WTC11 (cell line): ENCODE measurements around the gene FRS3.

Experiments
- CREB1 ChIP-seq: sonication (generic); formaldehyde crosslinking; IDR thresholded peaks from 2 replicates; pipeline ENCODE4 v1.8.0; 2023; ENCODE audit warnings: mild to moderate bottlenecking, missing genetic modification reagents
- ELF4 ChIP-seq: sonication (generic); formaldehyde crosslinking; IDR thresholded peaks from 2 replicates; pipeline ENCODE4 v1.8.1; 2022; ENCODE audit warnings: low read depth, mild to moderate bottlenecking, moderate library complexity, missing genetic modification reagents
- MYBL2 ChIP-seq: sonication (generic); formaldehyde crosslinking; IDR thresholded peaks from 2 replicates; pipeline ENCODE4 v1.8.1; 2023; ENCODE audit warnings: mild to moderate bottlenecking, moderate library complexity, missing genetic modification reagents
- TCF7 ChIP-seq: sonication (generic); formaldehyde crosslinking; IDR thresholded peaks from 2 replicates; pipeline ENCODE4 v1.8.0; 2022; ENCODE audit warnings: mild to moderate bottlenecking, low read depth, missing genetic modification reagents, moderate library complexity
- TP53 ChIP-seq: sonication (generic); formaldehyde crosslinking; IDR thresholded peaks from 2 replicates; pipeline ENCODE4 v1.8.1; 2023; ENCODE audit warnings: mild to moderate bottlenecking, missing genetic modification reagents
- ZNF416 ChIP-seq: fragments of 250-450 bp; sonication (Bioruptor Pico); IDR thresholded peaks from 2 replicates; pipeline ENCODE4 v1.9.0; 2021; ENCODE audit warnings: mild to moderate bottlenecking, inconsistent platforms
- TF ChIP-seq, protein P1 (sequence below): sonication (generic); formaldehyde crosslinking; IDR thresholded peaks from 2 replicates; pipeline ENCODE4 v1.8.1; 2023; ENCODE audit warnings: mild to moderate bottlenecking, missing genetic modification reagents, moderate library complexity
- TF ChIP-seq, protein P2 (sequence below): sonication (generic); formaldehyde crosslinking; IDR thresholded peaks from 2 replicates; pipeline ENCODE4 v1.8.1; 2023; ENCODE audit warnings: mild to moderate bottlenecking, missing genetic modification reagents, moderate library complexity
- TF ChIP-seq, protein P3 (sequence below): fragments of 200-600 bp; IDR thresholded peaks from 2 replicates; pipeline ENCODE4 v1.8.0; 2022; ENCODE audit warnings: antibody characterized with exemption
- TF ChIP-seq, protein P4 (sequence below): sonication (generic); formaldehyde crosslinking; IDR thresholded peaks from 2 replicates; pipeline ENCODE4 v1.8.1; 2022; ENCODE audit warnings: mild to moderate bottlenecking, moderate library complexity, missing genetic modification reagents

DNA sequence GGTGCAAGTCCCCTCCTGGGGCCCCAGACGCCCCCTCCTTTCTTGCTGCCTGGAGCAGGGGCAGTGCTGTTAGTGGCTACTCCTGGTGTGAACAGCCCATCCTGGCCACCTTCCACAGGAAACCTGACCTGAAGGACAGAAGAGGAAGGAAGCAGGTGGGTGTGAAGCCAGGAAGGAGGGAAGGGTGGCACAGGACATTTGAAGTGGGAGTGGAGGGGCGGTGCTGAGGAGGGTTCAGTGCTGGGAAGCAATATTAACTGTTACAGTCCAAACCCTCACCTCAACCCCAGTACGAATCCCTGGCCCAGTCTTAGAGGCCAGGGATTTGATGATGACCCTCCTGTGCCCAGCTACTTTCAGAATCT is 1.6 kb upstream of the FRS3 start:
- TF ChIP-seq, protein P1, sequence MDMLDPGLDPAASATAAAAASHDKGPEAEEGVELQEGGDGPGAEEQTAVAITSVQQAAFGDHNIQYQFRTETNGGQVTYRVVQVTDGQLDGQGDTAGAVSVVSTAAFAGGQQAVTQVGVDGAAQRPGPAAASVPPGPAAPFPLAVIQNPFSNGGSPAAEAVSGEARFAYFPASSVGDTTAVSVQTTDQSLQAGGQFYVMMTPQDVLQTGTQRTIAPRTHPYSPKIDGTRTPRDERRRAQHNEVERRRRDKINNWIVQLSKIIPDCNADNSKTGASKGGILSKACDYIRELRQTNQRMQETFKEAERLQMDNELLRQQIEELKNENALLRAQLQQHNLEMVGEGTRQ: no peak
- TF ChIP-seq ELF4 (CRISPR knock-in tag) (no peak), MYBL2 (CRISPR knock-in tag) (no peak), TCF7 (CRISPR knock-in tag) (no peak), ZNF416 (CRISPR knock-in tag) (no peak), CREB1 (CRISPR knock-in tag) (no peak), TP53 (CRISPR knock-in tag) (no peak)
- TF ChIP-seq, protein P2, sequence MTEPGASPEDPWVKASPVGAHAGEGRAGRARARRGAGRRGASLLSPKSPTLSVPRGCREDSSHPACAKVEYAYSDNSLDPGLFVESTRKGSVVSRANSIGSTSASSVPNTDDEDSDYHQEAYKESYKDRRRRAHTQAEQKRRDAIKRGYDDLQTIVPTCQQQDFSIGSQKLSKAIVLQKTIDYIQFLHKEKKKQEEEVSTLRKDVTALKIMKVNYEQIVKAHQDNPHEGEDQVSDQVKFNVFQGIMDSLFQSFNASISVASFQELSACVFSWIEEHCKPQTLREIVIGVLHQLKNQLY: no peak
- TF ChIP-seq, protein P3, sequence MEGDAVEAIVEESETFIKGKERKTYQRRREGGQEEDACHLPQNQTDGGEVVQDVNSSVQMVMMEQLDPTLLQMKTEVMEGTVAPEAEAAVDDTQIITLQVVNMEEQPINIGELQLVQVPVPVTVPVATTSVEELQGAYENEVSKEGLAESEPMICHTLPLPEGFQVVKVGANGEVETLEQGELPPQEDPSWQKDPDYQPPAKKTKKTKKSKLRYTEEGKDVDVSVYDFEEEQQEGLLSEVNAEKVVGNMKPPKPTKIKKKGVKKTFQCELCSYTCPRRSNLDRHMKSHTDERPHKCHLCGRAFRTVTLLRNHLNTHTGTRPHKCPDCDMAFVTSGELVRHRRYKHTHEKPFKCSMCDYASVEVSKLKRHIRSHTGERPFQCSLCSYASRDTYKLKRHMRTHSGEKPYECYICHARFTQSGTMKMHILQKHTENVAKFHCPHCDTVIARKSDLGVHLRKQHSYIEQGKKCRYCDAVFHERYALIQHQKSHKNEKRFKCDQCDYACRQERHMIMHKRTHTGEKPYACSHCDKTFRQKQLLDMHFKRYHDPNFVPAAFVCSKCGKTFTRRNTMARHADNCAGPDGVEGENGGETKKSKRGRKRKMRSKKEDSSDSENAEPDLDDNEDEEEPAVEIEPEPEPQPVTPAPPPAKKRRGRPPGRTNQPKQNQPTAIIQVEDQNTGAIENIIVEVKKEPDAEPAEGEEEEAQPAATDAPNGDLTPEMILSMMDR: no peak
- TF ChIP-seq, protein P4, sequence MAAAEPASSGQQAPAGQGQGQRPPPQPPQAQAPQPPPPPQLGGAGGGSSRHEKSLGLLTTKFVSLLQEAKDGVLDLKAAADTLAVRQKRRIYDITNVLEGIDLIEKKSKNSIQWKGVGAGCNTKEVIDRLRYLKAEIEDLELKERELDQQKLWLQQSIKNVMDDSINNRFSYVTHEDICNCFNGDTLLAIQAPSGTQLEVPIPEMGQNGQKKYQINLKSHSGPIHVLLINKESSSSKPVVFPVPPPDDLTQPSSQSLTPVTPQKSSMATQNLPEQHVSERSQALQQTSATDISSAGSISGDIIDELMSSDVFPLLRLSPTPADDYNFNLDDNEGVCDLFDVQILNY (CRISPR knock-in tag): no peak
